ENCODE measurements around the gene MTERF2. TPM values are rescaled to one million over a fixed set of nuclear protein-coding genes. Genes with fewer than 3 reads are reported as not detected.

Gene MTERF2
- total RNA-seq, 1 donor from 2014 or later = 25.1 TPM

GRCh38 chr12:106962286-106962685, 24.7 kb downstream of the MTERF2 start:
- no peaks in the 10 kb centered on the region for H3K27me3 ChIP-seq
- no peak overlapping the region for H3K4me2 ChIP-seq
- no peak overlapping the region for H2AFZ ChIP-seq (replicated peaks)
- H3K9me3 ChIP-seq (ENCODE audit: low read depth) = no peaks in the 10 kb centered on the region
- no peaks in the 10 kb centered on the region for H3F3A ChIP-seq (ENCODE audit: low read depth)
- H3K4me1 Mint-ChIP-seq = peaks cover 9% of the 10 kb centered on the region
- no peaks in the 10 kb centered on the region for H3K4me1 ChIP-seq
- H3K9ac ChIP-seq = no peak overlapping the region
- TF ChIP-seq EZH2phosphoT487 (IDR thresholded peaks at IDR 0.05) (no peak), CTCF (IDR thresholded peaks at IDR 0.05) (no peak), EZH2 (IDR thresholded peaks at IDR 0.05) (no peak)
- no peak overlapping the region for H3K4me3 ChIP-seq
- H3K4me3 Mint-ChIP-seq = no peak overlapping the region
- peaks cover 44% of the 10 kb centered on the region for H3K79me2 ChIP-seq (ENCODE audit: low read depth)
- peaks cover 22% of the 10 kb centered on the region for H4K20me1 ChIP-seq (ENCODE audit: low read depth)
- no peaks in the 10 kb centered on the region for H3K27me3 Mint-ChIP-seq (ENCODE audit: insufficient read depth, low read depth)
- no peak overlapping the region for H3K27ac Mint-ChIP-seq
- H3K36me3 ChIP-seq = no peaks in the 10 kb centered on the region
- no peaks in the 10 kb centered on the region for H3K9me3 Mint-ChIP-seq
- DNase-seq (ENCODE audit: low spot score) = no peak
- no peak overlapping the region for H3K27ac ChIP-seq
- peaks cover 11% of the 10 kb centered on the region for H3K36me3 Mint-ChIP-seq

- H3K79me2 ChIP-seq (ENCODE audit: low read depth) = peaks cover 54% of the 10 kb centered on the region
- H3K36me3 Mint-ChIP-seq = peaks cover 3% of the 10 kb centered on the region
- H4K20me1 ChIP-seq (ENCODE audit: low read depth) = peaks cover 23% of the 10 kb centered on the region
- no peak overlapping the region for H3K4me3 ChIP-seq
- H3F3A ChIP-seq (ENCODE audit: low read depth) = peaks cover 12% of the 10 kb centered on the region
- TF ChIP-seq CTCF (IDR thresholded peaks at IDR 0.05) = no peak
- no peak for DNase-seq (ENCODE audit: low spot score)
- H3K4me3 Mint-ChIP-seq = no peak overlapping the region
- no peak overlapping the region for H3K27ac Mint-ChIP-seq
- no peak overlapping the region for H2AFZ ChIP-seq (replicated peaks)
- no peak overlapping the region for H3K4me2 ChIP-seq
- H3K36me3 ChIP-seq = no peaks in the 10 kb centered on the region
- H3K4me1 Mint-ChIP-seq = peaks cover 17% of the 10 kb centered on the region
- no peak overlapping the region for H3K27ac ChIP-seq
- no peaks in the 10 kb centered on the region for H3K9me3 ChIP-seq (ENCODE audit: low read depth)
- H3K9me3 Mint-ChIP-seq = no peaks in the 10 kb centered on the region
- no peaks in the 10 kb centered on the region for H3K27me3 ChIP-seq
- no peaks in the 10 kb centered on the region for H3K27me3 Mint-ChIP-seq (ENCODE audit: insufficient read depth, low read depth)
- no peaks in the 10 kb centered on the region for H3K4me1 ChIP-seq
- H3K9ac ChIP-seq = no peak overlapping the region
These were observed 26.5 kb downstream of the MTERF2 start for GRCh38 chr12:106960443-106960842.

- H3K27me3 ChIP-seq = peaks cover 9% of the 10 kb centered on the region
- peak overlapping the region; percentile 90 for H3K4me2 ChIP-seq
- H3K9me3 Mint-ChIP-seq = peaks cover 4% of the 10 kb centered on the region
- peak overlapping the region; percentile 81 for H3K4me3 ChIP-seq
- TF ChIP-seq CTCF (IDR thresholded peaks at IDR 0.05) (no peak), EZH2 (IDR thresholded peaks at IDR 0.05) (no peak), EZH2phosphoT487 (IDR thresholded peaks at IDR 0.05) (no peak)
- peaks cover 23% of the 10 kb centered on the region for H3K4me1 Mint-ChIP-seq
- H3K79me2 ChIP-seq (ENCODE audit: low read depth) = peaks cover 45% of the 10 kb centered on the region
- H3K9ac ChIP-seq = no peak overlapping the region
- H2AFZ ChIP-seq (replicated peaks) = no peak overlapping the region
- DNase-seq (ENCODE audit: low spot score) = no peak
- no peaks in the 10 kb centered on the region for H3K4me1 ChIP-seq
- no peaks in the 10 kb centered on the region for H3K36me3 ChIP-seq
- H3K27ac Mint-ChIP-seq = no peak overlapping the region
- H3K27me3 Mint-ChIP-seq (ENCODE audit: insufficient read depth, low read depth) = no peaks in the 10 kb centered on the region
- peaks cover 22% of the 10 kb centered on the region for H3F3A ChIP-seq (ENCODE audit: low read depth)
- peaks cover 20% of the 10 kb centered on the region for H4K20me1 ChIP-seq (ENCODE audit: low read depth)
- no peak overlapping the region for H3K27ac ChIP-seq
- peak overlapping the region; percentile 100 for H3K4me3 Mint-ChIP-seq
- H3K36me3 Mint-ChIP-seq = no peaks in the 10 kb centered on the region
- H3K9me3 ChIP-seq (ENCODE audit: low read depth) = no peaks in the 10 kb centered on the region
These were observed 29.4 kb downstream of the MTERF2 start for GRCh38 chr12:106957583-106957982.

Measured in neural progenitor cell (in vitro differentiated cells).